Measurements from ENCODE around the gene TTC9B.

DNA sequence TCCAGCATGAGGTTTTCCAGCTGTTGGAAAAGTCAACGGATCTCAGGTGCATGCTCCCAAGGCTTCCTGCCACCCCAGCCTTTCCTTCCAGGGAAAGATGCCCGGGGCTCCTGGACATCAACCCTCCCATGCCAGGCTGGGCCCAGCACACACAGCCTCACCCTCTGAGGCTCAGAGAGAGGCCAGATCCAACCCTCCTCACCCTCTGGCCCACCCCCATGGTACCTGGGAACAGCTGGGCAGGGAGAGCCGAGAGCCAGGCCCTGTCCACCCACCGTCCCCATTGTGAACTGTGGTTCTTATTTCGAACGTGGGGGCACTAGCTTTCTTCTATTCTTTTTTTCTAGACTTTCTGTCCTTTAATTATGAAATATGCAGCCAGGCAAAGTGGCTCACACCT is 18.2 kb upstream of the TTC9B start:
- TF ChIP-seq, protein P1, sequence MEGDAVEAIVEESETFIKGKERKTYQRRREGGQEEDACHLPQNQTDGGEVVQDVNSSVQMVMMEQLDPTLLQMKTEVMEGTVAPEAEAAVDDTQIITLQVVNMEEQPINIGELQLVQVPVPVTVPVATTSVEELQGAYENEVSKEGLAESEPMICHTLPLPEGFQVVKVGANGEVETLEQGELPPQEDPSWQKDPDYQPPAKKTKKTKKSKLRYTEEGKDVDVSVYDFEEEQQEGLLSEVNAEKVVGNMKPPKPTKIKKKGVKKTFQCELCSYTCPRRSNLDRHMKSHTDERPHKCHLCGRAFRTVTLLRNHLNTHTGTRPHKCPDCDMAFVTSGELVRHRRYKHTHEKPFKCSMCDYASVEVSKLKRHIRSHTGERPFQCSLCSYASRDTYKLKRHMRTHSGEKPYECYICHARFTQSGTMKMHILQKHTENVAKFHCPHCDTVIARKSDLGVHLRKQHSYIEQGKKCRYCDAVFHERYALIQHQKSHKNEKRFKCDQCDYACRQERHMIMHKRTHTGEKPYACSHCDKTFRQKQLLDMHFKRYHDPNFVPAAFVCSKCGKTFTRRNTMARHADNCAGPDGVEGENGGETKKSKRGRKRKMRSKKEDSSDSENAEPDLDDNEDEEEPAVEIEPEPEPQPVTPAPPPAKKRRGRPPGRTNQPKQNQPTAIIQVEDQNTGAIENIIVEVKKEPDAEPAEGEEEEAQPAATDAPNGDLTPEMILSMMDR (conservative IDR thresholded peaks at IDR 0.05; ENCODE audit: low read depth in 2 of 2): no peak
- no peak for TF ChIP-seq REST (IDR thresholded peaks at IDR 0.05; ENCODE audit: unreplicated experiment)
- TF ChIP-seq POLR2AphosphoS5 (IDR thresholded peaks at IDR 0.05; ENCODE audit: low read depth): no peak
- TF ChIP-seq EZH2 (IDR thresholded peaks at IDR 0.05; ENCODE audit: low read depth, unreplicated experiment): no peak
